Left lung (tissue), 10 donors: ENCODE results near the gene CHCHD3. TPM values are rescaled to one million over a fixed set of nuclear protein-coding genes. Genes with fewer than 3 reads are reported as not detected.

Source experiments
- ATAC-seq: fragments of 200-7000 bp; cut with Tn5 transposase; one replicate; pipeline ENCODE4 v1.9.1; 2020; ENCODE audit warnings: moderate library complexity
- DNase-seq, 4 donors: peaks; one replicate each; pipeline ENCODE4 v3.0.0-alpha.2; 2013 to 2020
- H3K27ac ChIP-seq, 2 donors: fragments of 200-600 bp; sonication (generic) in 1 of 2; one replicate each; pipeline versions ENCODE4 v1.5.0 to v1.8.0; 2020 to 2021
- H3K27me3 ChIP-seq, 2 donors: fragments of 200-600 bp; sonication (generic) in 1 of 2; one replicate each; pipeline versions ENCODE4 v1.5.0 to v1.8.0; 2020 to 2021
- H3K36me3 ChIP-seq, 2 donors: fragments of 200-600 bp; sonication (generic) in 1 of 2; one replicate each; pipeline versions ENCODE4 v1.5.0 to v1.8.0; 2020 to 2021
- H3K4me1 ChIP-seq, 2 donors: fragments of 200-600 bp; one replicate each; pipeline ENCODE4 v1.8.0; 2021
- H3K4me3 ChIP-seq, 2 donors: fragments of 200-600 bp; sonication (generic) in 1 of 2; one replicate each; pipeline versions ENCODE4 v1.5.0 to v1.8.0; 2020 to 2021; ENCODE audit warnings: mild to moderate bottlenecking in 1 of 2
- H3K9me3 ChIP-seq, 2 donors: fragments of 200-600 bp; sonication (generic) in 1 of 2; one replicate each; pipeline versions ENCODE4 v1.5.0 to v1.8.0; 2020 to 2021
- intact Hi-C, 2 donors: fragments of 100-400 bp; cut with DNase I; formaldehyde crosslinking; loops; one replicate each; pipeline versions ENCODE4 v1.11.2 to v1.14.2; 2022
- polyA plus RNA-seq, 6 donors: library from polyadenylated mRNA; unstranded; fragments of 120-200 nt; gene quantifications; one replicate each; pipeline ENCODE4 v1.2.1, GENCODE V29; 2013; ENCODE audit not compliant: insufficient read length in 6 of 6
- total RNA-seq, 2 donors: library from RNA; stranded (reverse); fragmentation: NEBNext Ultra II Directional; extraction: Animal tissue kit (Norgen Biotek cat#: 25700); gene quantifications; one replicate each; pipeline ENCODE4 v1.2.1, GENCODE V29; 2021
- TF ChIP-seq, protein P1 (sequence below), 2 donors: fragments of 200-600 bp; sonication (generic) in 1 of 2; IDR thresholded peaks; one replicate each; pipeline versions ENCODE4 v1.5.0 to v1.8.0; 2021; ENCODE audit warnings: antibody characterized with exemption in 2 of 2
- donor health status: DM: no; HTN: yes; CAD: no.
- donor health status: DM: no; HTN: no; CAD: no.

CHCHD3 gene
- total and polyA plus RNA-seq, 8 donors: 45.4 to 58.9 (median 54.5) TPM

DNA sequence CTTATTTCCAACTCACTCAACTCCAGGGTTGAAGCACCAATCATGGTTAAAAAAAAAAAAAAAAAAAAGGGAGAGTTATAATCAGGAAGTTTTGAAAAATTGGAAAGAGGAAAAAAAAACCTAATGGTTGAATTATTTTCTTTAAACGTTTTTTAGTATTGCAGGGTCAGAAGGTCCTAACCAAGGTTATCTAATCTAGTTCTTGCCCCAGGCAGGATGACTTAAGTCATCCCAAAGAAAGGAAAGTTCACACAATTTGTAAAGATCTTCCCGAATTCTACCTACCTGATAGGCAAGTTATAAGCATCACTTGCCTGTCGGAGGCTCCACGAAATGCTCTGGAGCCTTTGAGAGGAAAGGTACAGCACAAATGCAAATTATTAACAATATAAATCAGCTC lies 297.5 kb downstream of the CHCHD3 start:
- Histone ChIP-seq H3K9me3 (no peaks in the 10 kb centered on the region), H3K27ac (no peak overlapping the region), H3K36me3 (peaks cover 0 to 28% of the 10 kb centered on the region in 2 donors), H3K27me3 (no peaks in the 10 kb centered on the region), H3K4me1 (no peaks in the 10 kb centered on the region), H3K4me3 (no peak overlapping the region)
- DNase-seq: no peak
- ATAC-seq: no peak
- intact Hi-C loops: no loop called here
- TF ChIP-seq, protein P1, sequence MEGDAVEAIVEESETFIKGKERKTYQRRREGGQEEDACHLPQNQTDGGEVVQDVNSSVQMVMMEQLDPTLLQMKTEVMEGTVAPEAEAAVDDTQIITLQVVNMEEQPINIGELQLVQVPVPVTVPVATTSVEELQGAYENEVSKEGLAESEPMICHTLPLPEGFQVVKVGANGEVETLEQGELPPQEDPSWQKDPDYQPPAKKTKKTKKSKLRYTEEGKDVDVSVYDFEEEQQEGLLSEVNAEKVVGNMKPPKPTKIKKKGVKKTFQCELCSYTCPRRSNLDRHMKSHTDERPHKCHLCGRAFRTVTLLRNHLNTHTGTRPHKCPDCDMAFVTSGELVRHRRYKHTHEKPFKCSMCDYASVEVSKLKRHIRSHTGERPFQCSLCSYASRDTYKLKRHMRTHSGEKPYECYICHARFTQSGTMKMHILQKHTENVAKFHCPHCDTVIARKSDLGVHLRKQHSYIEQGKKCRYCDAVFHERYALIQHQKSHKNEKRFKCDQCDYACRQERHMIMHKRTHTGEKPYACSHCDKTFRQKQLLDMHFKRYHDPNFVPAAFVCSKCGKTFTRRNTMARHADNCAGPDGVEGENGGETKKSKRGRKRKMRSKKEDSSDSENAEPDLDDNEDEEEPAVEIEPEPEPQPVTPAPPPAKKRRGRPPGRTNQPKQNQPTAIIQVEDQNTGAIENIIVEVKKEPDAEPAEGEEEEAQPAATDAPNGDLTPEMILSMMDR (IDR thresholded peaks at IDR 0.05): no peak

DNA sequence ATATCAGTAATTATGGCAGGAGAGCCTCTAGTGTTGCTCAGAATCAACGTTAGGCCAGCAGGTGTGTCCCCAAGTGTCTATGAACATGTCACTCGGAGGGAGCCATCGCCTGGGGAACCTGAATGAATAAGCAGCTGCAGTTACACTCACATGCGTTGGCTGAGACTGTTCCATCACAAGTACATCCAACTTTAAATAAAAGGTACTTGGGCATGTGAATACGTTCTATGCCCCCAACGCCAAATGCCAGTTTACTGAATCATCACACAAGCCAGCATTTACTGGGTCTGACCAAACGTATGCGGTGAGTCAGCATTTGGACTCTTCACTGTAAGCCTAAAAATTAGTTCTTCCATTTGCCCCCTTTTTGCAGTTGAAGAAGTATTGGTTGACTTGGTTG lies 298.1 kb downstream of the CHCHD3 start:
- H3K4me3 ChIP-seq: no peak overlapping the region
- intact Hi-C loops: no loop called here
- H3K4me1 ChIP-seq: no peaks in the 10 kb centered on the region
- no peak overlapping the region for H3K27ac ChIP-seq
- DNase-seq (no peak), ATAC-seq (no peak)
- H3K36me3 ChIP-seq: peaks cover 0 to 28% of the 10 kb centered on the region in 2 donors
- no peaks in the 10 kb centered on the region for H3K27me3 ChIP-seq
- H3K9me3 ChIP-seq: no peaks in the 10 kb centered on the region
- TF ChIP-seq, protein P1 (IDR thresholded peaks at IDR 0.05): no peak

DNA sequence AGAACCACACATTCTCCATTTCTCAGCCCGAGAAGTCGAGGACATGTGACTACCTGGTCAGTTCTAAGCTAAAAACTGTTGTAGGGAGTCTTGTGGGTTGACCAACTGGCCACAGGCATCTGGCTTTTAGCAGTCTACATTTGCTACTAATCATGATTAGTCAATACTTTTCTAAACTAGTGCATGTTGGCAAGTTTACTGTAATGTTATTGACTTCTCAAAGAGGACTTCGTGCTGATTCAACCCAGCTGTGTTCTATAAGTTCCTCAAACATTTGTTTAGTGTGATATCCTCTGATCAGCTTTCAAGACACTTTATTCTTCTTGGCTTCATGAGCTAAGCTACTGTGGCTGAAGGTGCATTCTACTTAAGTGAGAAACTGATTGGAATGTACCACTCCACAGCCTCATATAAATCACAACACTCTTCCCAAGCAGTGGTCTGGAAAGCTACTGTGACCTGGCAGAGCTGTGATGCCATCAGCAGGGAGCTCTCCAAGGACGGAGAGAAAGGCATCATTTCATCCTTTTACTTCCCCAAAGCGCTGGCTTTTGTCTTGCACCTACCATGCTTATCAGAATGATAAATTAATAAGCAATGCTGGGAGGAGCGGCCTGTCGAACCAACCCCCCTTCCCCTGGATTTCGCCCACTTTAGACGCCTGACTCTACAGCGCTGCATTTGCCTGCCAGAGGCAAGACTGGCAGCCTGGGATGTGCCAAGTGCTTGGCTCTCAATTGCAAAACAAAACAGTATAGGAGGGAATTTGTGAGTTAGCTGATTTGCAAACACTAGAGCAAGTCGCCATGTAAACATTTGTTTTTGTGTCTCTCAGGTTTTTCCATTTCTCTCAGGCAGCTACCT lies 298.9 kb downstream of the CHCHD3 start:
- DNase-seq (no peak), ATAC-seq (no peak)
- Histone ChIP-seq H3K4me1 (no peaks in the 10 kb centered on the region), H3K27me3 (no peaks in the 10 kb centered on the region), H3K9me3 (no peaks in the 10 kb centered on the region), H3K36me3 (peaks cover 0 to 28% of the 10 kb centered on the region in 2 donors), H3K4me3 (no peak overlapping the region), H3K27ac (no peak overlapping the region)
- intact Hi-C loops: no loop called here
- TF ChIP-seq, protein P1 (IDR thresholded peaks at IDR 0.05): no peak

DNA sequence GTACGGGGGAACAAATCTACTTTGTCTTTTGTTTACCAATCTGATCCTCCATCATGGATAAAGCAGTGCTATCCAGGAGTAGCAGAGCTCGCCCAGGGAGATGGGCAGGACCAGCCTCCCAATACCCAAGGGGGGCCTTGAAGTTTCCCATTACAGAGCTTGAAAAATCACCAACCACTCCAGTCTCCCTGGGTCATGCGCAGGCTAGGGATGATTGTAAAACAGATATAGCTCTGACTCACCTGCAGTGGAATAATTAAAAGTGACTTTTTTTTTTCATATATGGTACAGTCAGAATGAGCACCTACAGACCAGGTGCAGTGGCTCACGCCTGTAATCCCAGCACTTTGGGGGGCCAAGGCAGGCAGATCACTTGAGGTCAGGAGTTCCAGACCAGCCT lies 301.1 kb downstream of the CHCHD3 start:
- TF ChIP-seq, protein P1 (IDR thresholded peaks at IDR 0.05): no peak
- Histone ChIP-seq H3K27ac (no peak overlapping the region), H3K27me3 (no peaks in the 10 kb centered on the region), H3K36me3 (peaks cover 0 to 24% of the 10 kb centered on the region in 2 donors), H3K4me1 (no peaks in the 10 kb centered on the region), H3K9me3 (no peaks in the 10 kb centered on the region), H3K4me3 (no peak overlapping the region)
- ATAC-seq: no peak
- intact Hi-C loops: no loop called here
- DNase-seq: no peak

DNA sequence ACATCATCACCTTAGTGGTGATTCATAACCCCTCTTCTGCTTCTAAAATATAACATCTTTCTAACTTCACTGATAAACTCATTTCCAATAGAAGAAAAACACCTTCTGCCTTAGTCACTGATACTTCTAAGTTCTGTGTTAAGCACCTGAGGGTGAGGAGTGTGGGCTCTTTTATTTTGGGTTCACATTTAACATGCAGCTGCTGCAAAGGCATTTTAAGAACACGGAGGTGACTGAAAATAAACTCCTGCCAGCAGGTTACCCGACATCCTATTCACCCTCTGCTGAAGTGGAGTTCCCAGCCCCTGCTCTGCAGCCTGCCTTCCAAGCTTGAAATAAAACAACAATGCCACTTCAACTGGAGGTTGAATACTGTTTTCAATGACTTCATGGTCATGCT lies 302.7 kb downstream of the CHCHD3 start:
- ATAC-seq: no peak
- Histone ChIP-seq H3K4me3 (no peak overlapping the region), H3K4me1 (no peaks in the 10 kb centered on the region), H3K27ac (no peak overlapping the region), H3K27me3 (no peaks in the 10 kb centered on the region), H3K9me3 (no peaks in the 10 kb centered on the region), H3K36me3 (peaks cover 0 to 9% of the 10 kb centered on the region in 2 donors)
- intact Hi-C loops: no loop called here
- TF ChIP-seq, protein P1 (IDR thresholded peaks at IDR 0.05): no peak
- no peak for DNase-seq
